Neuronal stem cell (in vitro differentiated cells): ENCODE results near the gene GNAS.

Experiments used
- DNase-seq: peaks from one replicate; pipeline ENCODE4 v3.0.0-alpha.2; 2013; ENCODE audit warnings: low spot score
- H2AFZ ChIP-seq: one replicate; pipeline ENCODE4 v1.6.1; 2013; ENCODE audit warnings: mild to moderate bottlenecking, low read length, inconsistent platforms
- H2AK5ac ChIP-seq: 2 replicates; pipeline ENCODE4 v1.6.1; 2013; ENCODE audit warnings: low read depth, mild to moderate bottlenecking, inconsistent platforms, low read length, moderate library complexity, mixed read lengths
- H2BK120ac ChIP-seq: 2 replicates; pipeline ENCODE4 v1.6.1; 2013; ENCODE audit warnings: low read depth, mild to moderate bottlenecking, inconsistent platforms, low read length, moderate library complexity, mixed read lengths
- H2BK12ac ChIP-seq: one replicate; pipeline ENCODE4 v1.6.1; 2013; ENCODE audit warnings: low read length, inconsistent platforms
- H2BK15ac ChIP-seq: 2 replicates; pipeline ENCODE4 v1.6.1; 2013; ENCODE audit warnings: mild to moderate bottlenecking, low read length, inconsistent platforms, mixed read lengths
- H2BK5ac ChIP-seq: one replicate; pipeline ENCODE4 v1.6.1; 2013; ENCODE audit warnings: inconsistent platforms, mild to moderate bottlenecking, low read length, moderate library complexity
- H3K14ac ChIP-seq: one replicate; pipeline ENCODE4 v1.6.1; 2013; ENCODE audit warnings: low read length, inconsistent platforms
- H3K18ac ChIP-seq: 2 replicates; pipeline ENCODE4 v1.6.1; 2013; ENCODE audit warnings: low read length, inconsistent platforms
- H3K23ac ChIP-seq: 2 replicates; pipeline ENCODE4 v1.6.1; 2013; ENCODE audit warnings: low read depth, mild to moderate bottlenecking, mixed read lengths, low read length, inconsistent platforms; ENCODE audit not compliant: poor library complexity
- H3K27ac ChIP-seq: replicated peaks from 3 replicates; pipeline ENCODE4 v1.5.1; 2013; ENCODE audit warnings: low read length, inconsistent platforms
- H3K27me3 ChIP-seq, 3 experiments: 2 replicates each; pipeline ENCODE4 v1.6.1; 2013; ENCODE audit warnings: low read length in 3 of 3, mild to moderate bottlenecking in 2 of 3, inconsistent platforms in 1 of 3, low read depth in 1 of 3, mixed read lengths in 1 of 3, moderate library complexity in 1 of 3; ENCODE audit not compliant: control insufficient read depth in 3 of 3, insufficient read depth in 3 of 3
- H3K36me3 ChIP-seq, 2 donors: replicated peaks in 1 of 2; 2 replicates each; pipeline ENCODE4 v1.6.1; 2013; ENCODE audit warnings: low read length in 2 of 2; ENCODE audit not compliant: control insufficient read depth in 2 of 2, insufficient read depth in 2 of 2
- H3K4ac ChIP-seq: 2 replicates; pipeline ENCODE4 v1.6.1; 2013; ENCODE audit warnings: inconsistent platforms, mild to moderate bottlenecking, low read length, moderate library complexity
- H3K4me1 ChIP-seq, 2 donors: 1 replicate in 1 of 2; 2 replicates in 1 of 2; pipeline ENCODE4 v1.6.1; 2013; ENCODE audit warnings: low read length in 2 of 2, low read depth in 1 of 2; ENCODE audit not compliant: control insufficient read depth in 2 of 2, insufficient read depth in 1 of 2
- H3K4me2 ChIP-seq: one replicate; pipeline ENCODE4 v1.6.1; 2013; ENCODE audit warnings: mild to moderate bottlenecking, low read length, inconsistent platforms; ENCODE audit not compliant: insufficient read depth, poor library complexity, severe bottlenecking
- H3K4me3 ChIP-seq, 2 donors: 2 replicates each; pipeline ENCODE4 v1.5.1; 2013; ENCODE audit warnings: low read length in 2 of 2, mild to moderate bottlenecking in 2 of 2, inconsistent platforms in 1 of 2, moderate library complexity in 1 of 2
- H3K79me1 ChIP-seq: one replicate; pipeline ENCODE4 v1.6.1; 2013; ENCODE audit warnings: low read depth, mild to moderate bottlenecking, inconsistent platforms, low read length, moderate library complexity
- H3K9ac ChIP-seq: one replicate; pipeline ENCODE4 v1.6.1; 2013; ENCODE audit warnings: mild to moderate bottlenecking, low read depth, low read length, inconsistent platforms; ENCODE audit not compliant: poor library complexity
- H3K9me3 ChIP-seq, 2 donors: replicated peaks in 1 of 2; 2 replicates each; pipeline versions ENCODE3 to v1.6.1; 2013; ENCODE audit warnings: low read length in 2 of 2, mild to moderate bottlenecking in 2 of 2, inconsistent platforms in 1 of 2, low read depth in 1 of 2, mixed read lengths in 1 of 2, moderate library complexity in 1 of 2; ENCODE audit not compliant: control insufficient read depth in 2 of 2, insufficient read depth in 1 of 2
- H4K8ac ChIP-seq: one replicate; pipeline ENCODE4 v1.6.1; 2013; ENCODE audit warnings: low read depth, mild to moderate bottlenecking, inconsistent platforms, low read length, moderate library complexity
- H4K91ac ChIP-seq: one replicate; pipeline ENCODE4 v1.6.1; 2013; ENCODE audit warnings: low read length, low read depth, mild to moderate bottlenecking, inconsistent platforms; ENCODE audit not compliant: poor library complexity
- WGBS, 2 donors: extraction: QIAGEN DNeasy Blood & Tissue Kit; methylation state at CpG; one replicate each; pipeline ENCODE4 v1.1.7; 2013; ENCODE audit warnings: missing lambda C conversion rate in 2 of 2, mixed read lengths in 1 of 2; ENCODE audit not compliant: insufficient read length in 2 of 2, insufficient replicate concordance in 1 of 2; ENCODE audit errors: extremely low coverage in 2 of 2; 5-methylcytosine and 5-hydroxymethylcytosine counted together

Gene GNAS

DNA sequence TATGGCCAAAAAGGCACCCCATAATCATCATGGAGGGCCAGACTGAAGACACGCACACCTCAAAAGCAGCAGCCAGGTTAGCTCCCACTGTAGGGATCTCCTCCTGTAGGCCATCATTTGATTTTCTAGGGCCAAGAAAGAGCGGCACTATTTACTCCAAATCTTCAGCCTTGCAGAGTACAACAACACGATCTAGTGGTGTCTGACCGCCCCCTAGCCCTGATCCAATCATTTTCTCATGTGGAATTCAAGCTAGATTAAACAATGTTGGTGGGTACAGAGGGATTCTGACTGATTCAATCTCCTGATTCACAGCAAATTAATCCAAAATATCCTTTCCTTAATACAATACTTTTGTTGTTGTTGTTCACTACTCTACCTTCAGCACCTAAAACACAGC is 14.3 kb upstream of the GNAS start:
- H2AFZ ChIP-seq, result no peak overlapping the region
- H4K8ac ChIP-seq, result no peak overlapping the region
- H4K91ac ChIP-seq, result no peak overlapping the region
- H2AK5ac ChIP-seq, result no peak overlapping the region
- no peak overlapping the region for H2BK5ac ChIP-seq
- H3K4ac ChIP-seq, result no peak overlapping the region
- H2BK120ac ChIP-seq, result no peak overlapping the region
- peaks cover 12 to 100% (median 39%) of the 10 kb centered on the region in 3 experiments for H3K27me3 ChIP-seq
- H3K23ac ChIP-seq, result no peak overlapping the region
- H3K79me1 ChIP-seq, result no peaks in the 10 kb centered on the region
- no peak overlapping the region for H2BK12ac ChIP-seq
- no peak overlapping the region for H3K18ac ChIP-seq
- H3K36me3 ChIP-seq, result peaks cover 0 to 3% of the 10 kb centered on the region in 2 donors
- H3K4me2 ChIP-seq, result no peak overlapping the region
- no peak overlapping the region for H2BK15ac ChIP-seq
- peaks cover 0 to 4% of the 10 kb centered on the region in 2 donors for H3K4me1 ChIP-seq
- WGBS, 2 donors, result no CpG with 5 or more reads among the region's 4 CpGs
- H3K27ac ChIP-seq, result no peak overlapping the region
- H3K9me3 ChIP-seq, result no peaks in the 10 kb centered on the region
- H3K4me3 ChIP-seq, result no peak overlapping the region
- no peak for DNase-seq
- H3K9ac ChIP-seq, result no peak overlapping the region
- H3K14ac ChIP-seq, result no peak overlapping the region

DNA sequence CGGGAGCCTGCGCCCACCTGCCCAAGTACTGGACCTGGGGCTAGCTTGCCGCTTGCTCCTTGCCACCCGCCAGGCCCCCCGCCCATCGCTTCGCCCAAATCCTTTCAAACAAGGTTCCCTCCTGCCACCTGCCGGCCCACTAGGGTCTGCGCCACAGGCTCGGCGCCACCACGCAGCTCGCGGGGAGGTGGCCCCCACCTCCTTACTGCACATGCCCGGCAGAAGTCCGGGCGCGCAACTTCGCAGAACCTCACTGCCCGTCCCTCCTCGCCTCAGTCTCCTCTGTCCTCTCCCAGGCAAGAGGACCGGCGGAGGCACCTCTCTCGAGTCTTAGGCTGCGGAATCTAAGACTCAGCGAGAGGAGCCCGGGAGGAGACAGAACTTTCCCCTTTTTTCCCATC is 13.0 kb upstream of the GNAS start:
- Histone ChIP-seq H3K4me3 (peak overlapping the region in 1 of 2 donors; percentile 21), H3K18ac (peak overlapping the region; percentile 11), H4K91ac (no peak overlapping the region), H3K9ac (no peak overlapping the region), H2BK120ac (no peak overlapping the region), H3K4ac (no peak overlapping the region), H3K14ac (no peak overlapping the region), H2AK5ac (no peak overlapping the region), H2BK12ac (no peak overlapping the region), H4K8ac (no peak overlapping the region), H2AFZ (peak overlapping the region; percentile 91), H3K9me3 (no peaks in the 10 kb centered on the region), H2BK15ac (no peak overlapping the region), H3K27ac (no peak overlapping the region), H3K36me3 (peaks cover 0 to 2% of the 10 kb centered on the region in 2 donors), H3K79me1 (no peaks in the 10 kb centered on the region), H3K4me1 (peaks cover 0 to 6% of the 10 kb centered on the region in 2 donors), H2BK5ac (no peak overlapping the region), H3K4me2 (peak overlapping the region; percentile 66), H3K23ac (peak overlapping the region; percentile 46), H3K27me3 (peaks cover 12 to 100% (median 44%) of the 10 kb centered on the region in 3 experiments)
- WGBS, 2 donors, result no CpG with 5 or more reads among the region's 27 CpGs
- no peak for DNase-seq

DNA sequence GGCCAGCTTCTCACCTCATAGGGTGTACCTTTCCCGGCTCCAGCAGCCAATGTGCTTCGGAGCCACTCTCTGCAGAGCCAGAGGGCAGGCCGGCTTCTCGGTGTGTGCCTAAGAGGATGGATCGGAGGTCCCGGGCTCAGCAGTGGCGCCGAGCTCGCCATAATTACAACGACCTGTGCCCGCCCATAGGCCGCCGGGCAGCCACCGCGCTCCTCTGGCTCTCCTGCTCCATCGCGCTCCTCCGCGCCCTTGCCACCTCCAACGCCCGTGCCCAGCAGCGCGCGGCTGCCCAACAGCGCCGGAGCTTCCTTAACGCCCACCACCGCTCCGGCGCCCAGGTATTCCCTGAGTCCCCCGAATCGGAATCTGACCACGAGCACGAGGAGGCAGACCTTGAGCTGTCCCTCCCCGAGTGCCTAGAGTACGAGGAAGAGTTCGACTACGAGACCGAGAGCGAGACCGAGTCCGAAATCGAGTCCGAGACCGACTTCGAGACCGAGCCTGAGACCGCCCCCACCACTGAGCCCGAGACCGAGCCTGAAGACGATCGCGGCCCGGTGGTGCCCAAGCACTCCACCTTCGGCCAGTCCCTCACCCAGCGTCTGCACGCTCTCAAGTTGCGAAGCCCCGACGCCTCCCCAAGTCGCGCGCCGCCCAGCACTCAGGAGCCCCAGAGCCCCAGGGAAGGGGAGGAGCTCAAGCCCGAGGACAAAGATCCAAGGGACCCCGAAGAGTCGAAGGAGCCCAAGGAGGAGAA is 12.3 kb upstream of the GNAS start:
- Histone ChIP-seq H3K18ac (peak overlapping the region; percentile 34), H4K91ac (no peak overlapping the region), H3K9ac (peak overlapping the region; percentile 38), H3K27ac (no peak overlapping the region), H3K4me1 (peaks cover 0 to 6% of the 10 kb centered on the region in 2 donors), H2AK5ac (no peak overlapping the region), H3K14ac (no peak overlapping the region), H3K23ac (no peak overlapping the region), H2BK12ac (no peak overlapping the region), H2BK5ac (no peak overlapping the region), H3K9me3 (no peaks in the 10 kb centered on the region), H3K79me1 (no peaks in the 10 kb centered on the region), H3K27me3 (peaks cover 12 to 100% (median 44%) of the 10 kb centered on the region in 3 experiments), H3K4me2 (peak overlapping the region; percentile 66), H3K4me3 (peak overlapping the region in 1 of 2 donors; percentile 35), H2AFZ (peak overlapping the region; percentile 91), H2BK15ac (no peak overlapping the region), H2BK120ac (no peak overlapping the region), H3K4ac (no peak overlapping the region), H3K36me3 (peaks cover 0 to 2% of the 10 kb centered on the region in 2 donors), H4K8ac (no peak overlapping the region)
- DNase-seq, result no peak
- no CpG with 5 or more reads among the region's 67 CpGs for WGBS, 2 donors

DNA sequence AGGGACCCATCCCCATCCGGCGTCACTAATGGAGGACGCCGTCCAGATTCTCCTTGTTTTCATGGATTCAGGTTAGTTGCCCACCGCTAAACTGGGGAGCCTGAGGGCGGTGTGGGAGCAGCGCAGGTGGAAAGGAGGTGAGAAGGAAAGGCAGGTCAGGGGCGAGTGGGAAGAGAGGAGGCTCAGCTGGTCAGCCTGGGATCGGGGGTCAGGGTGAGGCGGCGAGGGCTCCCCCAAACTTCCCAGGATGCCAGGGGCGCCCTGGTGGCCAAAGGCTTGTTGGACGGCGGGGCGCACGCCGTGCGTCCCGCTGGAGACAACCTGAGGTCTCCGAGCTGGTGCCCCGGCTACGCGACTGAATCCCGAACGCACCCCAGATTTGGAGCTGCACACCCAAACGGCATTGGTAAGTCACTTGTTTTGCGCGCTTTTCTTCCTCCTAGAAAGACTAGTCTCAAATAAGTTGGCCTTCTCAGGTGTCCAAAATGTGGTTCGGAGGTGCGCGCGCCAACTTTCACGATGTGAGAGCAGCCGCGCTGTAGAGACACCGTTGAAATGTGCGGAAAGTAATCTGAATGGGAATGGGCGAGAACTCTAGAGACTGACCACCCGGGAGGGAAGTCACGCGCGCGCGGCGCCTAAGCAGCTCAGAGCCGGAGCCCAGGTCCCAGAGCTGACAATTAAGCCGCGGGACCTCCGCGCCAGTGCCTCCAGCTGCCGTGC is 11.5 kb upstream of the GNAS start:
- no peak overlapping the region for H3K18ac ChIP-seq
- H3K27ac ChIP-seq, result no peak overlapping the region
- no peak for DNase-seq
- no peaks in the 10 kb centered on the region for H3K79me1 ChIP-seq
- H3K9me3 ChIP-seq, result no peaks in the 10 kb centered on the region
- H2BK5ac ChIP-seq, result no peak overlapping the region
- H4K8ac ChIP-seq, result no peak overlapping the region
- H3K9ac ChIP-seq, result no peak overlapping the region
- H3K4me3 ChIP-seq, result peak overlapping the region in 1 of 2 donors; percentile 35
- H2BK12ac ChIP-seq, result no peak overlapping the region
- H3K4ac ChIP-seq, result no peak overlapping the region
- H3K4me1 ChIP-seq, result peaks cover 0 to 6% of the 10 kb centered on the region in 2 donors
- no peak overlapping the region for H2AK5ac ChIP-seq
- WGBS, 2 donors, result no CpG with 5 or more reads among the region's 51 CpGs
- no peak overlapping the region for H2BK120ac ChIP-seq
- no peak overlapping the region for H2AFZ ChIP-seq
- H2BK15ac ChIP-seq, result no peak overlapping the region
- H3K27me3 ChIP-seq, result peaks cover 12 to 100% (median 44%) of the 10 kb centered on the region in 3 experiments
- H3K14ac ChIP-seq, result no peak overlapping the region
- H3K36me3 ChIP-seq, result peaks cover 0 to 2% of the 10 kb centered on the region in 2 donors
- no peak overlapping the region for H4K91ac ChIP-seq
- peak overlapping the region; percentile 2 for H3K4me2 ChIP-seq
- peak overlapping the region; percentile 37 for H3K23ac ChIP-seq
